KMS-11 (cell line): Measurements from ENCODE around the gene C1orf232.
A peak's percentile ranks its signal among the peaks of the same experiment; 100 is the strongest.

ENCODE experiments used
- H2AFZ ChIP-seq: fragments of 200-600 bp; sonication (generic); 2 replicates; pipeline ENCODE4 v1.6.1; 2016; ENCODE audit warnings: antibody characterized with exemption, mixed run types, low read depth
- H3K27ac ChIP-seq: fragments of 200-600 bp; sonication (generic); 2 replicates; pipeline ENCODE4 v1.6.1; 2016; ENCODE audit warnings: mild to moderate bottlenecking, mixed run types
- H3K27me3 ChIP-seq: fragments of 200-600 bp; sonication (generic); 2 replicates; pipeline ENCODE4 v1.6.1; 2017; ENCODE audit warnings: mild to moderate bottlenecking, low read depth, mixed run types, moderate library complexity; ENCODE audit not compliant: insufficient read depth
- H3K36me3 ChIP-seq: fragments of 200-600 bp; sonication (generic); 2 replicates; pipeline ENCODE4 v1.6.1; 2017; ENCODE audit warnings: mild to moderate bottlenecking, mixed run types; ENCODE audit not compliant: insufficient read depth
- H3K4me1 ChIP-seq: fragments of 200-600 bp; sonication (generic); 2 replicates; pipeline ENCODE4 v1.6.1; 2016; ENCODE audit warnings: mild to moderate bottlenecking, low read depth, mixed run types; ENCODE audit not compliant: poor library complexity, severe bottlenecking
- H3K4me2 ChIP-seq: fragments of 200-600 bp; sonication (generic); 2 replicates; pipeline ENCODE4 v1.7.0; 2016; ENCODE audit warnings: mild to moderate bottlenecking, mixed run types
- H3K4me3 ChIP-seq: fragments of 200-600 bp; sonication (generic); IDR thresholded peaks from 2 replicates; pipeline ENCODE4 v1.6.1; 2017; ENCODE audit warnings: low read depth, low read length, mixed read lengths; ENCODE audit not compliant: insufficient read depth
- H3K79me2 ChIP-seq: fragments of 200-600 bp; sonication (generic); 2 replicates; pipeline ENCODE4 v1.6.1; 2016; ENCODE audit warnings: low read depth, mixed run types; ENCODE audit not compliant: insufficient read depth
- H3K9ac ChIP-seq: fragments of 200-600 bp; sonication (generic); 2 replicates; pipeline ENCODE4 v1.6.1; 2016; ENCODE audit warnings: mild to moderate bottlenecking, mixed run types
- H4K20me1 ChIP-seq: fragments of 200-600 bp; sonication (generic); 2 replicates; pipeline ENCODE4 v1.6.1; 2016; ENCODE audit warnings: mild to moderate bottlenecking, mixed run types; ENCODE audit not compliant: insufficient read depth
- TF ChIP-seq, protein P1 (sequence below): fragments of 200-600 bp; sonication (generic); conservative IDR thresholded peaks from 2 replicates; pipeline ENCODE4 v1.6.1; 2017; ENCODE audit warnings: low read depth, mild to moderate bottlenecking, antibody characterized with exemption, low read length, moderate library complexity, mixed read lengths

C1orf232 gene

DNA sequence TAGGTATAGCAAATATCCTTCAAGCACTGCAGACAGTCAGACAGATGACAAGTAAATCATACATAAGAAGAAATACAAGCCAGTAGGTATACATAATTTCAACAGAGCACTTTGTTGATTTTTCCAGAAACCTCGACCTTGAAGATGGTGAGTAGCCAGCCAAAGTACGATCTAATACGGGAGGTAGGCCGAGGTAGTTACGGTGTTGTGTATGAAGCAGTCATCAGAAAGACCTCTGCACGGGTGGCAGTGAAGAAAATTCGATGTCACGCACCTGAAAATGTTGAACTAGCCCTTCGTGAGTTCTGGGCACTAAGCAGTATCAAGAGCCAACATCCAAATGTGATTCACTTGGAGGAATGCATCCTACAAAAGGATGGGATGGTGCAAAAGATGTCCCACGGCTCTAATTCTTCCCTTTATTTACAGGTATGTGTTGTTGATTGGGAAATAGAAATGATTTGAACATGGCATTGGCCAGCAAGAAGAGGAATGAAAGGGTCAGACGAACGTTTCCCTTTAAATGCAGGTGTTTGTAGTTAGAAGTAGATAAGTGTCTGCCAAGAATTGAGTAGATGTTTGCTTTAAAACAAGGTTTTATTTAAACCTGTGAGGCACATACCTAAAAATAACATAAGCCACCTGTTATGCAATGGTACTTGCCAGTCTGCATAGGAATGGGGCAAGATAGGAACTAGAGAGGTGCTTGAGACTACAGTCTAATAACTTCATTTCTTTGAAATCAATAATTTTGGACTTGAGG lies 54.4 kb downstream of the C1orf232 start:
- Histone ChIP-seq H3K9ac (no peak overlapping the region), H2AFZ (no peak overlapping the region), H3K4me3 (no peak overlapping the region), H3K4me2 (peak overlapping the region; percentile 75; the same call in 1 of the 2 replicates), H3K27ac (no peak overlapping the region), H3K79me2 (peaks cover 14% of the 10 kb centered on the region; the same call in 1 of the 2 replicates), H4K20me1 (no peaks in the 10 kb centered on the region), H3K27me3 (no peaks in the 10 kb centered on the region), H3K36me3 (no peaks in the 10 kb centered on the region), H3K4me1 (peaks cover 56% of the 10 kb centered on the region)
- TF ChIP-seq, protein P1, sequence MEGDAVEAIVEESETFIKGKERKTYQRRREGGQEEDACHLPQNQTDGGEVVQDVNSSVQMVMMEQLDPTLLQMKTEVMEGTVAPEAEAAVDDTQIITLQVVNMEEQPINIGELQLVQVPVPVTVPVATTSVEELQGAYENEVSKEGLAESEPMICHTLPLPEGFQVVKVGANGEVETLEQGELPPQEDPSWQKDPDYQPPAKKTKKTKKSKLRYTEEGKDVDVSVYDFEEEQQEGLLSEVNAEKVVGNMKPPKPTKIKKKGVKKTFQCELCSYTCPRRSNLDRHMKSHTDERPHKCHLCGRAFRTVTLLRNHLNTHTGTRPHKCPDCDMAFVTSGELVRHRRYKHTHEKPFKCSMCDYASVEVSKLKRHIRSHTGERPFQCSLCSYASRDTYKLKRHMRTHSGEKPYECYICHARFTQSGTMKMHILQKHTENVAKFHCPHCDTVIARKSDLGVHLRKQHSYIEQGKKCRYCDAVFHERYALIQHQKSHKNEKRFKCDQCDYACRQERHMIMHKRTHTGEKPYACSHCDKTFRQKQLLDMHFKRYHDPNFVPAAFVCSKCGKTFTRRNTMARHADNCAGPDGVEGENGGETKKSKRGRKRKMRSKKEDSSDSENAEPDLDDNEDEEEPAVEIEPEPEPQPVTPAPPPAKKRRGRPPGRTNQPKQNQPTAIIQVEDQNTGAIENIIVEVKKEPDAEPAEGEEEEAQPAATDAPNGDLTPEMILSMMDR, result no peak
